Prostate gland (tissue), 2 donors: ENCODE measurements around the gene MRPS10.

ENCODE experiments used
- CTCF ChIP-seq, 4 experiments: fragments of 200-600 bp in 2 of 4; fragments of 450-650 bp in 2 of 4; sonication (generic) in 2 of 4; IDR thresholded peaks; 1 replicate in 3 of 4; 2 replicates in 1 of 4; pipeline ENCODE4 v1.5.1; 2016 to 2019; ENCODE audit warnings: antibody characterized with exemption in 4 of 4, mild to moderate bottlenecking in 2 of 4, moderate library complexity in 2 of 4
- POLR2A ChIP-seq: fragments of 450-650 bp; IDR thresholded peaks from one replicate; pipeline ENCODE4 v1.6.1; 2016; ENCODE audit warnings: antibody characterized with exemption, mild to moderate bottlenecking
- POLR2AphosphoS5 ChIP-seq: sonication (generic); formaldehyde crosslinking; IDR thresholded peaks from one replicate; pipeline ENCODE4 v1.6.1; 2017; ENCODE audit warnings: antibody characterized with exemption

- no peak for TF ChIP-seq CTCF (IDR thresholded peaks at IDR 0.05)
- no peak for TF ChIP-seq POLR2A
- TF ChIP-seq POLR2AphosphoS5: no peak
Measured at GRCh38 chr6:42237857-42238256, 20.2 kb upstream of the MRPS10 start.
